Measurements from ENCODE around the gene PHLDA2. TPM values are rescaled to one million over a fixed set of nuclear protein-coding genes. Genes with fewer than 3 reads are reported as not detected.

The PHLDA2 gene
- polyA plus RNA-seq, 1 donor (not counting 4 experiments of a cell fraction or from before 2014, with no cell fraction given), result 24.3 TPM

DNA sequence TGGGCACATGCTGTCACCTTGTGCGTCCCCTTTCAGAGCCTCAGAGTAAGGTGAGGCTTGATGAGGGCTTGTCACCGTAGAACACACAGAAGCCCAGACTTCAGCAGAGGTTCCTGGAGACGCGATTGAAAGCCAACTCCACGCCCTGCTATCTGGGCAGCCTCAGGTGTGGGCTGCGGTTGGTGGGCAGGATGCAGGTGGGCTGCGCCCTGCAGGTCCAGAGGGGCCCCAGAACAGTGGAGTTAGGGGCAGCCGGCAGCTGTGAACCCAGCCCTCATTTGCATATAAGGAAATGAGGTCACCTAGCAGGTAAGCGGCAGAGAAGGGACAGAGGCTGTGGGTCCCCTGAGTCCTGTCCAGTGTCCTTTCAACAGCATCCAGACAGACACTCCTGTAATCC is 15.4 kb downstream of the PHLDA2 start:
- H3K36me3 ChIP-seq (ENCODE audit: control insufficient read depth in 2 of 2, extremely low read depth in 1 of 2, insufficient read depth in 2 of 2, low read length in 2 of 2), result no peaks in the 10 kb centered on the region
- peaks cover 29% of the 10 kb centered on the region for H3K4me1 ChIP-seq (ENCODE audit: control insufficient read depth, extremely low read depth, insufficient read depth, low read length)
- TF ChIP-seq, protein P1, sequence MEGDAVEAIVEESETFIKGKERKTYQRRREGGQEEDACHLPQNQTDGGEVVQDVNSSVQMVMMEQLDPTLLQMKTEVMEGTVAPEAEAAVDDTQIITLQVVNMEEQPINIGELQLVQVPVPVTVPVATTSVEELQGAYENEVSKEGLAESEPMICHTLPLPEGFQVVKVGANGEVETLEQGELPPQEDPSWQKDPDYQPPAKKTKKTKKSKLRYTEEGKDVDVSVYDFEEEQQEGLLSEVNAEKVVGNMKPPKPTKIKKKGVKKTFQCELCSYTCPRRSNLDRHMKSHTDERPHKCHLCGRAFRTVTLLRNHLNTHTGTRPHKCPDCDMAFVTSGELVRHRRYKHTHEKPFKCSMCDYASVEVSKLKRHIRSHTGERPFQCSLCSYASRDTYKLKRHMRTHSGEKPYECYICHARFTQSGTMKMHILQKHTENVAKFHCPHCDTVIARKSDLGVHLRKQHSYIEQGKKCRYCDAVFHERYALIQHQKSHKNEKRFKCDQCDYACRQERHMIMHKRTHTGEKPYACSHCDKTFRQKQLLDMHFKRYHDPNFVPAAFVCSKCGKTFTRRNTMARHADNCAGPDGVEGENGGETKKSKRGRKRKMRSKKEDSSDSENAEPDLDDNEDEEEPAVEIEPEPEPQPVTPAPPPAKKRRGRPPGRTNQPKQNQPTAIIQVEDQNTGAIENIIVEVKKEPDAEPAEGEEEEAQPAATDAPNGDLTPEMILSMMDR (optimal IDR thresholded peaks at IDR 0.05 in 1 of 3, IDR thresholded peaks at IDR 0.05 in 1 of 3, conservative IDR thresholded peaks at IDR 0.05 in 1 of 3; ENCODE audit: extremely low read depth in 1 of 3, insufficient read depth in 2 of 3, low read length in 3 of 3), result no peak
- no peak for TF ChIP-seq EZH2 (IDR thresholded peaks at IDR 0.05; ENCODE audit: low read length)
- no peaks in the 10 kb centered on the region for H4K20me1 ChIP-seq (ENCODE audit: control insufficient read depth, extremely low read depth, insufficient read depth, low read length)
- no peak overlapping the region for H3K4me3 ChIP-seq (ENCODE audit: control insufficient read depth in 2 of 3, extremely low read depth in 1 of 3, insufficient read depth in 2 of 3, low read depth in 1 of 3, low read length in 3 of 3)
- DNase-seq (ENCODE audit: low read depth, low spot score) (no peak), FAIRE-seq (no peak)
- no peaks in the 10 kb centered on the region for H3K27me3 ChIP-seq (ENCODE audit: control insufficient read depth, extremely low read depth, insufficient read depth, low read length)
- H3K4me2 ChIP-seq (ENCODE audit: control insufficient read depth, extremely low read depth, insufficient read depth, low read depth, low read length), result no peak overlapping the region
- no peak overlapping the region for H3K27ac ChIP-seq (ENCODE audit: control insufficient read depth, insufficient read depth, low read length)
- H2AFZ ChIP-seq (ENCODE audit: control insufficient read depth, low read length), result no peak overlapping the region
- no peaks in the 10 kb centered on the region for H3K79me2 ChIP-seq (ENCODE audit: control insufficient read depth, insufficient read depth, low read length)
- H3K9ac ChIP-seq (ENCODE audit: control insufficient read depth, extremely low read depth, insufficient read depth, low read length), result no peak overlapping the region
- H3K9me1 ChIP-seq (ENCODE audit: control insufficient read depth, extremely low read depth, insufficient read depth, low read length), result no peaks in the 10 kb centered on the region
- dilution Hi-C loops (cut with MboI; ENCODE audit: extremely low pct_ligation_motif_present, low sequenced_read_pairs), result no loop called here
- no peaks in the 10 kb centered on the region for H3K9me3 ChIP-seq (ENCODE audit: control insufficient read depth, low read depth, low read length)

DNA sequence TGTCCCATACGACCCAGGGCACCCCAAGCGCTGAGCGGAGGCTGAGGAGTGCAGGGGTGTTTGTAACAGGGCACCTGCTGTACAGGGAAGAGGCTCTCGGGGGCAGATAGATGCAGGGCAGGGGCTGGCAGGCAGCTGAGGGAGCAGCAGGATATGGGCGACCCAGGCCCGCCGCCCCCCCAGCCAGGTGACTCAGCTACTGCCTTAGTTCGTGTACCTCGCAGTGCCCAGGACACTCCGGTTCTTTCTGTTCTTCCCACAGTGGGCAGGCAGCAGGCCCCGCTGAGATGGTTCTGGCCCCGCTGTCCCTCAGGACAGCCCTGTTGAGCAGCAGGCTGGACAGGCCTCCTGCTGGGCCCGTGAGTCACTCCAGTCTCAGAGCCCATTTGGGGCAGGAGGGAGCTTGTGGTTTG is 16.2 kb downstream of the PHLDA2 start:
- Histone ChIP-seq H3K9me1 (ENCODE audit: control insufficient read depth, extremely low read depth, insufficient read depth, low read length) (no peaks in the 10 kb centered on the region), H3K4me3 (ENCODE audit: control insufficient read depth in 2 of 3, extremely low read depth in 1 of 3, insufficient read depth in 2 of 3, low read depth in 1 of 3, low read length in 3 of 3) (peak overlapping the region in 1 of 3 experiments; percentile 43)
- no peak for FAIRE-seq

DNA sequence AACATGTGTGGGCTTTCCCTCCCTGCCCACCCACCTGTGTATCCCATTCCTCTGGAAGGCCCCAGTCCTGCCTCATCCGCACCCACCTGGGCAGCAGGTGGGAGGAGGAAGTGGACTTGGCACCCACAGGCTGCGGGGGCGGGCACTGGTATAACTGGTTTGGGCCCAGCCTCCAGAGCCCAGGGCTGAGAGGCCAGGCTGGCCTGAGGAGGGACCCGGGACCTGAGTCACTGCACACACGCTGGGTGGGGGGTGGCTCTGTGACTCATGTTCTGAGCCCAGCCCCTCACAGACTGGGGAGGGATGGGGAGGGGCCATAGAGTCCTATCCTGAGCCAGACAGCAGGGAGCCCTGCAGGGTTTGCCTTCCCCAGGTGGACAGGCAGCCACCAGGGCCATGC is 16.7 kb downstream of the PHLDA2 start:
- DNase-seq (ENCODE audit: low read depth, low spot score) (peak; percentile 84), FAIRE-seq (peak; percentile 52)
- Histone ChIP-seq H3K79me2 (ENCODE audit: control insufficient read depth, insufficient read depth, low read length) (no peaks in the 10 kb centered on the region), H3K9ac (ENCODE audit: control insufficient read depth, extremely low read depth, insufficient read depth, low read length) (peak overlapping the region; percentile 63), H3K4me3 (ENCODE audit: control insufficient read depth in 2 of 3, extremely low read depth in 1 of 3, insufficient read depth in 2 of 3, low read depth in 1 of 3, low read length in 3 of 3) (no peak overlapping the region), H3K27ac (ENCODE audit: control insufficient read depth, insufficient read depth, low read length) (peak overlapping the region; percentile 54), H3K4me1 (ENCODE audit: control insufficient read depth, extremely low read depth, insufficient read depth, low read length) (peaks cover 29% of the 10 kb centered on the region), H2AFZ (ENCODE audit: control insufficient read depth, low read length) (no peak overlapping the region), H3K4me2 (ENCODE audit: control insufficient read depth, extremely low read depth, insufficient read depth, low read depth, low read length) (peak overlapping the region; percentile 64), H3K9me3 (ENCODE audit: control insufficient read depth, low read depth, low read length) (no peaks in the 10 kb centered on the region), H4K20me1 (ENCODE audit: control insufficient read depth, extremely low read depth, insufficient read depth, low read length) (no peaks in the 10 kb centered on the region), H3K36me3 (ENCODE audit: control insufficient read depth in 2 of 2, extremely low read depth in 1 of 2, insufficient read depth in 2 of 2, low read length in 2 of 2) (no peaks in the 10 kb centered on the region), H3K9me1 (ENCODE audit: control insufficient read depth, extremely low read depth, insufficient read depth, low read length) (no peaks in the 10 kb centered on the region), H3K27me3 (ENCODE audit: control insufficient read depth, extremely low read depth, insufficient read depth, low read length) (no peaks in the 10 kb centered on the region)
- dilution Hi-C loops (cut with MboI; ENCODE audit: extremely low pct_ligation_motif_present, low sequenced_read_pairs), result no loop called here
- TF ChIP-seq, protein P1 (optimal IDR thresholded peaks at IDR 0.05 in 1 of 3, IDR thresholded peaks at IDR 0.05 in 1 of 3, conservative IDR thresholded peaks at IDR 0.05 in 1 of 3; ENCODE audit: extremely low read depth in 1 of 3, insufficient read depth in 2 of 3, low read length in 3 of 3), result no peak
- no peak for TF ChIP-seq EZH2 (IDR thresholded peaks at IDR 0.05; ENCODE audit: low read length)

More for the DNA sequence above, 16.2 kb downstream of the PHLDA2 start:
- TF ChIP-seq EZH2 (IDR thresholded peaks at IDR 0.05; ENCODE audit: low read length), result no peak
- no peak for DNase-seq (ENCODE audit: low read depth, low spot score)
- H3K4me2 ChIP-seq (ENCODE audit: control insufficient read depth, extremely low read depth, insufficient read depth, low read depth, low read length), result peak overlapping the region; percentile 64
- H3K27ac ChIP-seq (ENCODE audit: control insufficient read depth, insufficient read depth, low read length), result peak overlapping the region; percentile 54
- no peaks in the 10 kb centered on the region for H3K9me3 ChIP-seq (ENCODE audit: control insufficient read depth, low read depth, low read length)
- peaks cover 29% of the 10 kb centered on the region for H3K4me1 ChIP-seq (ENCODE audit: control insufficient read depth, extremely low read depth, insufficient read depth, low read length)
- no peaks in the 10 kb centered on the region for H3K79me2 ChIP-seq (ENCODE audit: control insufficient read depth, insufficient read depth, low read length)
- H4K20me1 ChIP-seq (ENCODE audit: control insufficient read depth, extremely low read depth, insufficient read depth, low read length), result no peaks in the 10 kb centered on the region
- H2AFZ ChIP-seq (ENCODE audit: control insufficient read depth, low read length), result no peak overlapping the region
- H3K9ac ChIP-seq (ENCODE audit: control insufficient read depth, extremely low read depth, insufficient read depth, low read length), result peak overlapping the region; percentile 63
- H3K36me3 ChIP-seq (ENCODE audit: control insufficient read depth in 2 of 2, extremely low read depth in 1 of 2, insufficient read depth in 2 of 2, low read length in 2 of 2), result no peaks in the 10 kb centered on the region
- no peaks in the 10 kb centered on the region for H3K27me3 ChIP-seq (ENCODE audit: control insufficient read depth, extremely low read depth, insufficient read depth, low read length)
- dilution Hi-C loops (cut with MboI; ENCODE audit: extremely low pct_ligation_motif_present, low sequenced_read_pairs), result no loop called here

Data from keratinocyte (primary cell).